ENCODE results near the gene SPOCK1.

SPOCK1 gene

DNA sequence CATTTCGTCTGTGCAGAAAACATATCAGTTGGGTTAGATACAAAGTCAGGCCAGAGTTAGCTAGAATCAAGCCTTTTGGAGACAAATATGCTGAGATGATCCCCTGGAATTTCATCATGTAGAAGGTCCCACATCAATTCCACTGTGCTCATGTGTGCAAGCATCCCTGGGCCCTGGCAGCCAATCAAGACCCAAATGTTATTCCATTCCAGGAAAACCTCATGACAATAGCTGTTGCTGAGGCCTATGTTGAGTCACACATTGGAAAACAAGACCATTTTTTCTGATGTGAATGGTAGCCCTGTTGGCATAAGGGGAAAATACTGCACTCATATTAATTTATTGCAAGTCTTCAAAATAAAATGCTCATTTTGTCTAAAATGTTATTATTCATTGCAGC is 11.5 kb downstream of the SPOCK1 start:
- TF ChIP-seq, protein P1, sequence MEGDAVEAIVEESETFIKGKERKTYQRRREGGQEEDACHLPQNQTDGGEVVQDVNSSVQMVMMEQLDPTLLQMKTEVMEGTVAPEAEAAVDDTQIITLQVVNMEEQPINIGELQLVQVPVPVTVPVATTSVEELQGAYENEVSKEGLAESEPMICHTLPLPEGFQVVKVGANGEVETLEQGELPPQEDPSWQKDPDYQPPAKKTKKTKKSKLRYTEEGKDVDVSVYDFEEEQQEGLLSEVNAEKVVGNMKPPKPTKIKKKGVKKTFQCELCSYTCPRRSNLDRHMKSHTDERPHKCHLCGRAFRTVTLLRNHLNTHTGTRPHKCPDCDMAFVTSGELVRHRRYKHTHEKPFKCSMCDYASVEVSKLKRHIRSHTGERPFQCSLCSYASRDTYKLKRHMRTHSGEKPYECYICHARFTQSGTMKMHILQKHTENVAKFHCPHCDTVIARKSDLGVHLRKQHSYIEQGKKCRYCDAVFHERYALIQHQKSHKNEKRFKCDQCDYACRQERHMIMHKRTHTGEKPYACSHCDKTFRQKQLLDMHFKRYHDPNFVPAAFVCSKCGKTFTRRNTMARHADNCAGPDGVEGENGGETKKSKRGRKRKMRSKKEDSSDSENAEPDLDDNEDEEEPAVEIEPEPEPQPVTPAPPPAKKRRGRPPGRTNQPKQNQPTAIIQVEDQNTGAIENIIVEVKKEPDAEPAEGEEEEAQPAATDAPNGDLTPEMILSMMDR (IDR thresholded peaks at IDR 0.05; ENCODE audit: low read depth, low read length, missing control alignments), result no peak
- DNase-seq (ENCODE audit: extremely low read depth, low read depth), result no peak
- no peak overlapping the region for H3K4me3 ChIP-seq (replicated peaks; ENCODE audit: low read depth, low read length)

DNA sequence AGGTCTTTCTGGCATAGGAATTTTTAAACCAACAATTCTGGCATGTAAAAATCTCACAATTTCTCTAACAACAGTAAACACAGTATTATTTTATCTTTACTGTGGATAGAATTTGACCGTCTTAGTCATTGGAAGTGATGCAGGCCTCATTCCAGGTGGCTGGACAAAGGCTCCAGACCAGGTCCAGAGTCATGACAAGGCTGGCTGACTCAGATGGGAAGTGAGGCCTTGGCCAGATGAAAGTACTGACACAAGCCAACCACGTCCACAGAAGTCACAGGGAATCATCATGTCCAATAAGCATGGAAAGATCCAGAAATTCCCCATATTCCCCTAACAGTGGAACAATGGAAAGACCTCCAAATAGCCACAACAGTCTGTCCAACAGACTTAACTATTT is 12.4 kb downstream of the SPOCK1 start:
- no peak overlapping the region for H3K4me3 ChIP-seq (replicated peaks; ENCODE audit: low read depth, low read length)
- TF ChIP-seq, protein P1 (IDR thresholded peaks at IDR 0.05; ENCODE audit: low read depth, low read length, missing control alignments), result no peak
- DNase-seq (ENCODE audit: extremely low read depth, low read depth), result no peak

DNA sequence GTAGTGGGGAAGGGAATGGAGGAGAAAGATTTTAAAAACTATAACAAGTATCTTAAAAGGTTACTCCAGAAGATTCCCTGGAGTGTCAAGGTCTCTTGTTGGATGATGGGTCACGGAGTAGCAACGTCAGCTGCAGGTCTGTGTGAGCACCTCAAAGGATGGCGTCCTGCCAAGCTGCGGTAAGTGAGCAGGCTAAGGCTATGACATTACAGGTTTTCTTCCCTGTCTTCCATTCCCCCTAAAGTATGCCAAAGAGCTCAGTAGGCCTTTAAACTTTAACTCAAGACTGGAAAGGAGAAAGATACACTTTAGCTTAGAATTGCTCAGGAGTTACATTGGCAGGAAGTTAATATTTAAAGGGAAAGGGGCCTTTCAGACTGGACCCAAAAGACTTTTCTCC is 17.5 kb downstream of the SPOCK1 start:
- TF ChIP-seq, protein P1 (IDR thresholded peaks at IDR 0.05; ENCODE audit: low read depth, low read length, missing control alignments), result no peak
- no peak for DNase-seq (ENCODE audit: extremely low read depth, low read depth)
- no peak overlapping the region for H3K4me3 ChIP-seq (replicated peaks; ENCODE audit: low read depth, low read length)

DNA sequence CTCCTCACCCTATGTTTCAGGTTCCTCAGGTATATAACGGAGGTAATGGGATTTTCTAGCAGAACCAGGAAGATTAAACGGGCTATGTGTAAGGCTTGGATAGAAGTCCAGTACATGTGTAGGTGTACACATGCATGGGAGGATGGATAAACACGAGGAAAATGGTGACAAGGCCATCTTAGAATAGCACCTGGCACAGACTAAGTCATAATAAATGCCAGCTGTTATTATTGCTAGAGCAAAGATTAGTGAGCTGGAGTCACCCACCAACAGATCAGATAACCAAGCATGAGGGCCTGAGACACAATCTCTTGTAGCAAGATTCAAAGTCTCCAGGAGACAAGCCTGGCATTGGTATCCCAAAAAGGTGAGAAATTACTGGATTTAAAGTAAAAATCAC is 21.1 kb downstream of the SPOCK1 start:
- no peak overlapping the region for H3K4me3 ChIP-seq (replicated peaks; ENCODE audit: low read depth, low read length)
- DNase-seq (ENCODE audit: extremely low read depth, low read depth), result no peak
- TF ChIP-seq, protein P1 (IDR thresholded peaks at IDR 0.05; ENCODE audit: low read depth, low read length, missing control alignments), result no peak

DNA sequence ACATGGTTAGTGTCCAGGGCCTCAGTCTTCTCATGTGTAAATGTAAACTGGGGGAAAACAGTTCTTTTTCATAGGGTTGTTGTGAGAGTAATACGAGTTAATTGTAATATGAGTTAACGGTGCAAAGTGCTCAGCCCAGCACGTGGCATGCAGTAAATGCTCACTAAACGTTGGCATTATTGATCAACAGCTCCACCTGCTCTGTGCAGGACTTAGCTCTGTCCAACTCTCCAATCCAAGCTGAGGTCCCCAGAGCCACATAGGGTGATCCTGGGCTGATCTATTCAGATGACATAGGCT is 28.3 kb downstream of the SPOCK1 start:
- no peak for DNase-seq (ENCODE audit: extremely low read depth, low read depth)
- no peak overlapping the region for H3K4me3 ChIP-seq (replicated peaks; ENCODE audit: low read depth, low read length)
- TF ChIP-seq, protein P1 (IDR thresholded peaks at IDR 0.05; ENCODE audit: low read depth, low read length, missing control alignments), result no peak

DNA sequence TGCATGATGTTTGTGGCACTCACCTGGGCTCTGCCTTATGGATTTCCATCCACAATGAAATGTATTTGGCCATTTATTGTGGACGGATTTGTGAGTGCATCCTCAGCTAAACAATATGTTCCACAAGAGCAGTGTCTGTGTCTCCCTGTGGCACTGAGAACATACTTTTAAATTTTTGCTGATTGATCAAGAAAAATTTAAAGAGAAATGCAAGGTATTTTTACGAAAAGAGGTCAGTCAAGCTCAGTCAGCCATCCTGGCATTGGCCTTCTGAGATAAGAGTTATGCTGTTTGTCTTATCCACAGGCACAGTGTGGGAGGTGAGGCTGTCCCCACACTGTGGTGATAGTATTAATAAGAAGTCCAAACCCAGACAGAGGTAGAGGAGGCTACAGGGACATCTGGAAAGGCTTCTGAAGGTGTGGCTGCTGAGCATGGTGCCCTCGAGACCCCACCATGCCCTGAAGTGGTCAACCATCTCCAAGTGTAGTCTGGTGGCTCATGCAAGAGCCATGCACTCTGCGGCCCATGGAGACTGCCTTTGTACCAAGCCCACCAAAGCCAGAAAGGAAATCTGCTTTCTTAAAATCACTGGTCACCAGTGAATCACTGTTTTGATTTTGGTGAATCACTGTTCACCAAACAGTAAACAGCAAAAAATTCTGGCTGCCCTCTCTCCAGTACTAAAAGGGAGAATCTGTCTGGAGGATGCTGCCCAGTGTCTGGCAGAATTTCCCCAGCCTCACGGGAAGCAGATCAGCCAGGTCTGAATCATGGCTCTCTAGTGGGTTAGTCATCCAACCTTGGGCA is 28.8 kb downstream of the SPOCK1 start:
- DNase-seq (ENCODE audit: extremely low read depth, low read depth), result peak; percentile 79
- TF ChIP-seq, protein P1 (IDR thresholded peaks at IDR 0.05; ENCODE audit: low read depth, low read length, missing control alignments), result no peak
- H3K4me3 ChIP-seq (replicated peaks; ENCODE audit: low read depth, low read length), result no peak overlapping the region

DNA sequence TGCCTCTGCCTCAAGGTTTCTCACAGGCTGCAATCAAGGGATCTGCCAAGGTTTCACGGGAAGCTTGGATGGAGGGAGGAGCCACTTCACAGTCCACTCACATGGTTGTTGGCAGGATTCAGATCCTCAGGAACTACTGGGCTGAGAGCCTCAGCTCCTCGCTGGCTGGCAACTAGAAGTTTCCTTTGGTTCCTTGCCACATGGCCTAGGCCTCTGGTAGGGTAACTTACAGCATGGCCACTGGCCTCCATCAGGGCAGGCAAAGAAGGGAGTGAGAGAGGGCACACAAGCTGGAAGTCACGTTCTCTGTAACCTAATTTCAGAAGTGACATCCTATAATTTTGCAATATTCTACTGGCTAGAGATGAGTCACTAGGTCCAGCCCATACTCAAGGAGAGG is 32.2 kb downstream of the SPOCK1 start:
- TF ChIP-seq, protein P1 (IDR thresholded peaks at IDR 0.05; ENCODE audit: low read depth, low read length, missing control alignments), result no peak
- no peak for DNase-seq (ENCODE audit: extremely low read depth, low read depth)
- H3K4me3 ChIP-seq (replicated peaks; ENCODE audit: low read depth, low read length), result no peak overlapping the region
